GM10266 (cell line): ENCODE results near the gene SREBF1.

Experiments used
- DNase-seq: peaks from one replicate; pipeline ENCODE4 v3.0.0; 2012; ENCODE audit errors: extremely low spot score
- TF ChIP-seq, protein P1 (sequence below): IDR thresholded peaks from 2 replicates; pipeline ENCODE4 v1.5.1; 2012; ENCODE audit warnings: mild to moderate bottlenecking, low read depth; ENCODE audit not compliant: control insufficient read depth, insufficient read depth; ENCODE audit errors: missing control alignments

Gene SREBF1

DNA sequence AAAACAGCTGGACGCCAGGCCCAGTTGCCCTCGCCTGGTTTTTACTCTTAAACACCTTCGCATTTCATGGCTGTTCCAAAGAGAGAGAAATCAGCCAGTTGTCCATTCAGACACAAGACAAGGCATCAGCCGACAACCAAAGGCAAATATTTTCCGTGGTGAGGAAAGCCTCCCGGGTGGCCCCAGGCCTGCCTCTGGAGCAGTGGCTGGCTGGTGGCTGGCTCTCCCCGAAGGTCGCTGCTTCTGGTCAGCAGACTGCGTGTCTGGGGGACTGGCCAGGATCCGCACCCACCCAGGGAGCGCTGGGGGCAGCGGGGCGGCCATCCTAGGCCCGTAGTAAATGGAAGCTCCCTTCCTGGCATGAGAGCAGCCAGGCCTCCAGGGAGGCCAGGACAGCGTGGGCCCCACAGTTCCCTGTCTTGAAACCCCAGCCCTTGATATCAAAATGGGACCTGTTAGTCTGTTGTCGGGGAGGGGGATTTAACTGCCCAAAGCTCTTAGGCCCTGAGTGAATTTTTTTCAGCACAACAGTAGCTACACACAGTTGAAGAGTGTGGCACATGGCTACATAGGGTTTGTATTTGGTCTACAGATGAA lies 57.7 kb downstream of the SREBF1 start:
- TF ChIP-seq, protein P1, sequence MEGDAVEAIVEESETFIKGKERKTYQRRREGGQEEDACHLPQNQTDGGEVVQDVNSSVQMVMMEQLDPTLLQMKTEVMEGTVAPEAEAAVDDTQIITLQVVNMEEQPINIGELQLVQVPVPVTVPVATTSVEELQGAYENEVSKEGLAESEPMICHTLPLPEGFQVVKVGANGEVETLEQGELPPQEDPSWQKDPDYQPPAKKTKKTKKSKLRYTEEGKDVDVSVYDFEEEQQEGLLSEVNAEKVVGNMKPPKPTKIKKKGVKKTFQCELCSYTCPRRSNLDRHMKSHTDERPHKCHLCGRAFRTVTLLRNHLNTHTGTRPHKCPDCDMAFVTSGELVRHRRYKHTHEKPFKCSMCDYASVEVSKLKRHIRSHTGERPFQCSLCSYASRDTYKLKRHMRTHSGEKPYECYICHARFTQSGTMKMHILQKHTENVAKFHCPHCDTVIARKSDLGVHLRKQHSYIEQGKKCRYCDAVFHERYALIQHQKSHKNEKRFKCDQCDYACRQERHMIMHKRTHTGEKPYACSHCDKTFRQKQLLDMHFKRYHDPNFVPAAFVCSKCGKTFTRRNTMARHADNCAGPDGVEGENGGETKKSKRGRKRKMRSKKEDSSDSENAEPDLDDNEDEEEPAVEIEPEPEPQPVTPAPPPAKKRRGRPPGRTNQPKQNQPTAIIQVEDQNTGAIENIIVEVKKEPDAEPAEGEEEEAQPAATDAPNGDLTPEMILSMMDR, result no peak
- DNase-seq, result no peak

DNA sequence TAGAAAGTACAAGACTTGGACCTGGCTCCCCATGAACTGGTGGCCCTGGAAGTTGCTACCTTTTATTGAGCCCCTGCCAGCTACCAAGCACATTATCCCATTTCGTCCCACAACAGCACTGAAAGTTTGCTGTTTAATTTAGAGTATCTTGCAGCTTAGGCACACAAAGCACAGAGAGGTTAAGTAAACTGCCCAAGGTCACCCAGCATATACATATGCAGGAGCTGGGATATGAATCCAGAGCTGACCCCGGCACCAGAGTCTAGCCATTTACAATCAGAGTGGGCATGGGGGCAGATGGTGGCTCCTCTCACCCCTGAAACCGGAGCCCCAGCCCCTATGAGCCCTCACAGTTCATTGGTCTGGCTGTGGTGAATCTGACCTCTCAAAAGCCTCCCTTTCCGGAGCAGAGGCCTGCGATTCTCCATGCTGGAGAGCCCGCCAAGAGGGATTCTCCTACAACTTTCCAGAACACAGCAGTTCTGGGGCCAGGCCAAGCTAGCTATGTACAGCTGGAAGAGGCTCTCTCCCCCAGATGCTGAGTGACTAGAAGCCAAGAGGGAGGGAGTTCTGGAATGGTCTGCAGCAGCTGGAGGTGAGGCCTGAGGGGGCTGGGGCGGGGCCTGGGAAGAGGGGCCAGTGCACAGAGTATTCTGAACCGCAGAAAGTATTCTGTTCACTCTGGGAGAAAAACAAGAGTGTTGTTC lies 58.3 kb downstream of the SREBF1 start:
- TF ChIP-seq, protein P1, result no peak
- no peak for DNase-seq

DNA sequence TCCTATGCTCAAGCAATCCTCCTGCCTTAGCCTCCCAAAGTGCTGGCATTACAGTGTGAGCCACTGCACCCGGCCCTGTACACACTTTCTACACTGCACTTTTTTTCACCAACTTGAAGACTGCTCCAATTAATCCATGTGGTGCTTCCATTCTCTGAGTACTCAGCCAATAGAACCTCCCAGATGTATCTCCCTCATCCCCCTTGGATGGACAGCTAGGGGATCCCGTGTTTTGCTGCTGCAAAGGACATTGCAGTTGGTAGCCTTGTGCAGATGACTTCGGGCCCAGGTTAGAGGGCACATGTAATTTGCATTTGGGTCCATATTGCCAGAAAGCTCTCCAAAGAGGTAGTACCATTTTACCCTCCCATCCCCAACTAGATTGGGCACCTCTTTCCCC lies 59.9 kb downstream of the SREBF1 start:
- no peak for DNase-seq

DNA sequence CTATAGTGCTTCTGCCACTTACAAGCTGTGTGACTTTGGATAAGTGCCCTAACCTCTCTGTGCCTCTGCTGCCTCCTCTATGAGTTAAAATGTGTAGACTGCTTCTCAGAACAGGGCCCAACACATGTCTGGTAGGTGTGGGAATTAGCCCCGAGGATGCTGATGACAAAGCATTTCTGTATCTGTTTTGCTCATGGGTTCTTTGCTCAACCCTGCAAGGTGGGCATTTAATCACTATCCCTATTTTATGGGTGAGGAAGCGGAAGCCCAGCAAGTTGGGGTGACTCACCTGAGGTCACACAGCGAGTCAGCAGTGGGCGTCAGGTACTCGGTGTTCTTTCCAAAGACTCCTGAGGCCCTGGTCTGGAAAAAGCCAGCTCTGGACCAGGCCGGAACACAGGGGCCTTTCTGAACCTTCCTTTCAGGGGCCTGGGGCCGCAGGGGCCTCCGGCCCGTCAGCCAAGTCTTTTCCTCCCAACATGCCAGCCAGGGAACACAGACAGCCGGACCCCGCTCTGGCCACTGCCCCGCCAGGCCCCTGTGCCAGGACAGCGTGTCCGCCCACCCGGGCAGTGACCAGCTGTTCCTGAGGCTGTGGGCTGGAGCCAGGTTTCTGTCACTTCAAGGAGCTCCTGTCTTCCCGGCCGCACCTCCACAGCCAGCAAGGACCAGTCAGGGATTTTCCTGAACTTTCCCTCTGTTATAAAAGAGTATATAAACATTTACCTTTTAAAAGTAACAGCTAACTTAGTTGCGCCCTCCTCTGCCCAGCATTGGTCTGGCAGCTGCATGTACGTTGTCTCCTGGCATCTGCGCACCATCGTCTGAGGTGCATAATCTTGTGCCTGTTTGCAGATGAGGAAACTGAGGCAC lies 62.5 kb downstream of the SREBF1 start:
- DNase-seq, result no peak
- TF ChIP-seq, protein P1, result peak; percentile 8

More for the DNA sequence above, 59.9 kb downstream of the SREBF1 start:
- TF ChIP-seq, protein P1, result no peak

DNA sequence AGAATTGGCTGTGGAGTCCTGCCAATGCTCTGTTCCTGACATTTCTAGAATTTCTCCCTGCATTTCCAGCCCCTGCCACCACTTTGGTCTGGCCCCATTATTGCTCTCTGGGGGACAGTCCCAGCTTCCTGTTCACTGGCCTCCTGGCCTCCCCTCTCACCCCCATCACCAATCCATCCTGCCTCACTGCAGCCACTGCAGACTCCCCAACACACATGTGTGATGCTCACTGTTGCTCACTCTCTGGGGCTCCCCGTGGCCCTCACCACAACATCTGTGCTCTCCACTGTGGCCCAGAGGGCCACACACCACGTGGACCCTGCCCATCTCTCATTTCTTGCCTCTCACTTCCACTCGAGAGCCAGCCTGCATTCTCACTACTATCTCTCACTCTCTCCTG lies 64.6 kb downstream of the SREBF1 start:
- no peak for DNase-seq
- TF ChIP-seq, protein P1, result no peak

DNA sequence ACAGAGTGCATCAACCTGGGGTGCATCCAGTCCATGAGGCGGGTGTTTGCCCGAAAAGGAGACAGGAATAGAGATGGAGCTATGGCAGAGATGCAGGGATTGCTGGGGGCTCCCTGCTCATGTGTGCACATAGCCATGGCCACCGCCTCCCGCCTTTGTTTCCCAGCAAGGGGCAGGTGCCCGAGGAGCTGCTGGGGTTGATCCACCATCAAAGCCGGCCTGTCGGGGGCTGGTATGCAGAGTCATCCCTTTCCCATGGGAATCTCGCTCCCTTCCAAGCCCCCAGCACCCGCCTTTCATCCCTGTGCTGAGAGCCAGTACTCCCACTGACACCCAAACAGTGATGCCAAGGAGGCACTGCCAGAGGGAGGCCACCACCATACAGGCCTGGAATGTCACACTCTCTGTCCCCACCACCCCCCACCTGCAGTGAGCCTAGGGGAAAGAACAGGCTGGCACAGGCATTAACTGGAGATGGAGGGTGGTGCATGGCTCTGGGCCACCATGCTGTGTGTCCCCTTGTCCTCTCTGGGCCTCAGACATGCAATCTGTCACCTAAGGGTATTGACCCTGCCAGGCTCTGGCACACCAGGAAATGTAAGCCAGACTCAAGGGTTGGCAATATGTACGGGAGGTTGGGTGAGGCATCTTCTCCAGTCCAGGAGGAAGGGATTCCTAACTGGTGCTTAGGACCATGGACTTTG lies 65.1 kb downstream of the SREBF1 start:
- TF ChIP-seq, protein P1, result no peak
- DNase-seq, result no peak

DNA sequence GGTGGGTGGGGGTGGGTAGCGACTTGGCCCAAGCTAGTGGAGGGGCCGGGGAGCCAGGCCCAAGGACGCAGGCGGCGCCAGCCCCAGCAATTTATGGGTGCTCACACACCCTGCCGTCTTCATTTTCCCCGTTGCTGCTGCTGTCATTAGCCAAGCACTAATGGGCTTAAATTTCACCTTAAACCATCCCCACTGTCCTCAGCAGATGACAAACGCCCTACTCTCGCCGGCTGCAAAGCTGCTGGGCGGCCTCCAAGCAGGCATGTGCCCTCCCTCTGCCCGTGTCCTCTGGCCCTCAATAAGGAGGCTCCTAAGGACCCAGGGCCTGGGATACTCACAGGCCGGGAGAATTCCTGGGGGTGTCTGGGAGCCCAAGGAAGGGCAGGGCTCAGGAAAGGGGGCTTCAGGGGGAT lies 66.1 kb downstream of the SREBF1 start:
- TF ChIP-seq, protein P1, result no peak
- DNase-seq, result no peak
